ENCODE results near the gene RUVBL1. TPM values are rescaled to one million over a fixed set of nuclear protein-coding genes. Genes with fewer than 3 reads are reported as not detected.

The RUVBL1 gene
- total RNA-seq, 1 experiment from 2014 or later = 115 TPM

DNA sequence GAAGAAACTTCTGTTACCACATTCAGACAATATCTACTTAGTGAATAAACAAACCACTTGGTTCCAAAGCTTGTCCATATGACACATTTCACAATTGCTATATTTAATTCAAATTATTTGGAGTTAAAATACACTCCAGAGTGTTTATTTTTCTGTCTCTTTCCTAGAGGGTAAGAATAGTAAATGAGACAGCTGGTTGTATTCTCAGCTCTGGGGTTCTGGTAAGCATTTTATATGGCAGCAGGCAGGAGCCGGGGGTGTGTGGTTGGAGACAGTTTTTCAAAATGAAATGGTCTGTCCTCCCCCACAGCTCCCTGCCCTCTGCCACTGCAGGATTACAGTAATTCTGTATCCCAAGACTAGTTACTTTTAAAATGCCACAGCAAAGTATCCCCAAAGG is 82.3 kb downstream of the RUVBL1 start:
- Histone ChIP-seq H3K4me1 (replicated peaks; ENCODE audit: insufficient read depth) (no peaks in the 10 kb centered on the region), H2AFZ (no peak overlapping the region), H3K36me3 (ENCODE audit: low read depth) (no peaks in the 10 kb centered on the region), H3F3A (ENCODE audit: insufficient read depth, low read depth) (no peaks in the 10 kb centered on the region), H3K27ac (no peak overlapping the region), H3K4me3 (no peak overlapping the region), H3K27me3 (ENCODE audit: insufficient read depth, low read depth) (peaks cover 3% of the 10 kb centered on the region; the same call in 1 of the 2 replicates), H4K20me1 (ENCODE audit: insufficient read depth) (no peaks in the 10 kb centered on the region), H3K9me3 (ENCODE audit: insufficient read depth, low read depth) (no peaks in the 10 kb centered on the region), H3K4me2 (no peak overlapping the region), H3K9me2 (ENCODE audit: insufficient read depth) (no peaks in the 10 kb centered on the region), H3K79me2 (ENCODE audit: low read depth) (no peaks in the 10 kb centered on the region)
- TF ChIP-seq CTCF (conservative IDR thresholded peaks at IDR 0.05) = no peak
- no peak for TF ChIP-seq EZH2 (IDR thresholded peaks at IDR 0.05; ENCODE audit: low read depth)
- CTCF ChIA-PET = no interaction called here
- POLR2A ChIA-PET (ENCODE audit: unreplicated experiment) = no interaction called here
- intact Hi-C loops (cut with micrococcal nuclease; ENCODE audit: unreplicated experiment) = no loop called here
- no peak for DNase-seq
- no TSS peak for BruUV-seq (replicated peaks)

- BruUV-seq (replicated peaks) = no TSS peak
- ChIA-PET CTCF (no interaction called here), POLR2A (ENCODE audit: unreplicated experiment) (interaction anchor here (0.5 kb wide), 1 partner anchor 8 kb away, joined by 3 read pairs; no protein-coding TSS in a partner anchor)
- no peak overlapping the region for H3K4me2 ChIP-seq
- H2AFZ ChIP-seq = no peak overlapping the region
- no peaks in the 10 kb centered on the region; the same call in 1 of the 2 replicates for H3F3A ChIP-seq (ENCODE audit: insufficient read depth, low read depth)
- intact Hi-C loops (cut with micrococcal nuclease; ENCODE audit: unreplicated experiment) = no loop called here
- no peaks in the 10 kb centered on the region for H3K79me2 ChIP-seq (ENCODE audit: low read depth)
- no peaks in the 10 kb centered on the region for H3K36me3 ChIP-seq (ENCODE audit: low read depth)
- H3K4me1 ChIP-seq (replicated peaks; ENCODE audit: insufficient read depth) = no peaks in the 10 kb centered on the region
- no peak overlapping the region for H3K4me3 ChIP-seq
- no peak for DNase-seq
- H3K27me3 ChIP-seq (ENCODE audit: insufficient read depth, low read depth) = peaks cover 3% of the 10 kb centered on the region; the same call in 1 of the 2 replicates
- TF ChIP-seq EZH2 (IDR thresholded peaks at IDR 0.05; ENCODE audit: low read depth) = no peak
- TF ChIP-seq CTCF (conservative IDR thresholded peaks at IDR 0.05) = no peak
- no peaks in the 10 kb centered on the region for H3K9me3 ChIP-seq (ENCODE audit: insufficient read depth, low read depth)
- no peaks in the 10 kb centered on the region for H4K20me1 ChIP-seq (ENCODE audit: insufficient read depth)
- H3K27ac ChIP-seq = no peak overlapping the region
- H3K9me2 ChIP-seq (ENCODE audit: insufficient read depth) = no peaks in the 10 kb centered on the region
These were observed 83.0 kb downstream of the RUVBL1 start for GRCh38 chr3:128040660-128041059.

DNA sequence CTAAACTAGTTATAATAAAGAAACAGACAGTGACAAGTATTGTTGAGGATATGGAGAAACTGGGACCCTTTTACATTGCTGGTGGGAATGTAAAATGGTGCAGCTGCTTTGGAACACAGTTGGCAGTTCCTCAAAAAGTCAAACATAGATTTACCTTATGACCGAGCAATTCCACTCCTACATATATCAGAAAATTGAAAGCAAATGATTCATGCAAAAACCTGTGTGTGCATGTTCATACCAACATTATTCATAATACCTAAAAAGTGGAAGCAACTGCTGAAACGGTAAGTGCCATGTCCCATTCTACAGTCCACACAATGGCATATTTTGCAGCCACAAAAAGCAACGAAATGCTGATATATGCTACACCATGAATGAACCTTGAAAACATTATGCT is 83.6 kb downstream of the RUVBL1 start:
- H3K4me1 ChIP-seq (replicated peaks; ENCODE audit: insufficient read depth) = no peaks in the 10 kb centered on the region
- H2AFZ ChIP-seq = no peak overlapping the region
- intact Hi-C loops (cut with micrococcal nuclease; ENCODE audit: unreplicated experiment) = no loop called here
- no peaks in the 10 kb centered on the region; the same call in 1 of the 2 replicates for H3F3A ChIP-seq (ENCODE audit: insufficient read depth, low read depth)
- no peaks in the 10 kb centered on the region for H3K79me2 ChIP-seq (ENCODE audit: low read depth)
- no TSS peak for BruUV-seq (replicated peaks)
- no peaks in the 10 kb centered on the region for H4K20me1 ChIP-seq (ENCODE audit: insufficient read depth)
- no peak overlapping the region for H3K4me3 ChIP-seq
- no peak for DNase-seq
- no peak for TF ChIP-seq EZH2 (IDR thresholded peaks at IDR 0.05; ENCODE audit: low read depth)
- H3K9me2 ChIP-seq (ENCODE audit: insufficient read depth) = no peaks in the 10 kb centered on the region
- CTCF ChIA-PET = no interaction called here
- H3K27me3 ChIP-seq (ENCODE audit: insufficient read depth, low read depth) = peaks cover 3% of the 10 kb centered on the region; the same call in 1 of the 2 replicates
- H3K9me3 ChIP-seq (ENCODE audit: insufficient read depth, low read depth) = no peaks in the 10 kb centered on the region
- POLR2A ChIA-PET (ENCODE audit: unreplicated experiment) = interaction anchor here (0.5 kb wide), 1 partner anchor 7 kb away, joined by 3 read pairs; no protein-coding TSS in a partner anchor
- H3K4me2 ChIP-seq = no peak overlapping the region
- no peaks in the 10 kb centered on the region for H3K36me3 ChIP-seq (ENCODE audit: low read depth)
- H3K27ac ChIP-seq = no peak overlapping the region

- intact Hi-C loops (cut with micrococcal nuclease; ENCODE audit: unreplicated experiment) = no loop called here
- TF ChIP-seq EZH2 (IDR thresholded peaks at IDR 0.05; ENCODE audit: low read depth) (no peak), CTCF (conservative IDR thresholded peaks at IDR 0.05) (no peak)
- Histone ChIP-seq H3K27ac (no peak overlapping the region), H3F3A (ENCODE audit: insufficient read depth, low read depth) (no peaks in the 10 kb centered on the region; the same call in none of the 2 replicates), H4K20me1 (ENCODE audit: insufficient read depth) (no peaks in the 10 kb centered on the region), H3K4me3 (no peak overlapping the region), H3K9me3 (ENCODE audit: insufficient read depth, low read depth) (no peaks in the 10 kb centered on the region), H3K36me3 (ENCODE audit: low read depth) (no peaks in the 10 kb centered on the region), H3K27me3 (ENCODE audit: insufficient read depth, low read depth) (0 out of 2 replicates have a peak, but pooled peaks cover 3% of the 10 kb centered on the region), H3K79me2 (ENCODE audit: low read depth) (no peaks in the 10 kb centered on the region), H3K4me1 (replicated peaks; ENCODE audit: insufficient read depth) (no peaks in the 10 kb centered on the region), H2AFZ (no peak overlapping the region), H3K9me2 (ENCODE audit: insufficient read depth) (no peaks in the 10 kb centered on the region), H3K4me2 (no peak overlapping the region)
- BruUV-seq (replicated peaks) = no TSS peak
- DNase-seq = no peak
- POLR2A ChIA-PET (ENCODE audit: unreplicated experiment) = no interaction called here
- CTCF ChIA-PET = no interaction called here
These were observed 87.5 kb downstream of the RUVBL1 start for GRCh38 chr3:128036119-128036518.
